Kidney (tissue), 14 donors: ENCODE data around the gene SFT2D1. TPM values are rescaled to one million over a fixed set of nuclear protein-coding genes. Genes with fewer than 3 reads are reported as not detected.

Experiments used
- DNase-seq, 5 donors: peaks; one replicate each; pipeline ENCODE4 v3.0.0-alpha.2; 2013 to 2020
- FAIRE-seq: peaks from 2 replicates; lab custom pipeline; 2012; peaks lifted over from hg19 to GRCh38; lab: Jason Lieb, UNC
- H3K27ac ChIP-seq, 2 donors: one replicate each; pipeline ENCODE4 v1.7.0; 2013; ENCODE audit warnings: low read depth in 2 of 2, low read length in 2 of 2, inconsistent platforms in 1 of 2
- H3K27me3 ChIP-seq: one replicate; pipeline ENCODE4 v1.7.1; 2013; ENCODE audit warnings: low read length, inconsistent platforms; ENCODE audit not compliant: control insufficient read depth, insufficient read depth
- H3K36me3 ChIP-seq, 3 donors: one replicate each; pipeline versions ENCODE4 v1.7.0 to v1.7.1; 2013; ENCODE audit warnings: low read length in 3 of 3, control low read depth in 1 of 3, inconsistent platforms in 1 of 3; ENCODE audit not compliant: insufficient read depth in 3 of 3, control insufficient read depth in 2 of 3
- H3K4me1 ChIP-seq, 3 donors: one replicate each; pipeline versions ENCODE4 v1.7.0 to v1.7.1; 2013; ENCODE audit warnings: low read length in 3 of 3, inconsistent platforms in 1 of 3, low read depth in 1 of 3; ENCODE audit not compliant: control insufficient read depth in 2 of 3, insufficient read depth in 2 of 3
- H3K4me3 ChIP-seq, 3 donors: one replicate each; pipeline versions ENCODE4 v1.7.0 to v1.8.1; 2013; ENCODE audit warnings: low read length in 3 of 3, control low read depth in 1 of 3, inconsistent platforms in 1 of 3
- H3K9ac ChIP-seq, 3 donors: one replicate each; pipeline versions ENCODE4 v1.7.0 to v1.7.1; 2013; ENCODE audit warnings: low read length in 3 of 3, control low read depth in 1 of 3, inconsistent platforms in 1 of 3
- H3K9me3 ChIP-seq, 3 donors: one replicate each; pipeline versions ENCODE4 v1.7.0 to v1.7.1; 2013; ENCODE audit warnings: low read length in 3 of 3, control low read depth in 1 of 3, inconsistent platforms in 1 of 3; ENCODE audit not compliant: control insufficient read depth in 2 of 3, insufficient read depth in 1 of 3
- CTCF ChIP-seq: IDR thresholded peaks from 3 replicates; pipeline ENCODE4 v1.5.1; 2012; ENCODE audit warnings: mild to moderate bottlenecking, moderate library complexity, borderline replicate concordance; ENCODE audit not compliant: insufficient read depth; ENCODE audit errors: extremely low read depth
- intact Hi-C: fragments of 100-400 bp; cut with DNase I; formaldehyde crosslinking; loops from one replicate; pipeline ENCODE4 v1.11.1; 2022
- polyA plus RNA-seq: library from polyadenylated mRNA; stranded (reverse); fragments of 350-450 nt; fragmentation: Illumina TruSeq; extraction: RNeasy Lipid Tissue Mini Kit (QIAGEN cat#74804); gene quantifications from one replicate; pipeline ENCODE4 v1.2.3, GENCODE V29; 2014; ENCODE audit warnings: low read depth, low replicate concordance; ENCODE audit not compliant: insufficient read depth
- total RNA-seq: library from RNA; stranded (reverse); fragmentation: NEBNext Ultra II Directional; extraction: Animal tissue kit (Norgen Biotek cat#: 25700); gene quantifications from one replicate; pipeline ENCODE4 v1.2.1, GENCODE V29; 2021
- donor health status: control.
- donor health status: control.
- donor health status: control.
- donor health status: control.
- donor health status: control.
- donor health status: DM: yes; HTN: yes; CAD: no.
- donor health status: Normal renal cell carcinoma (clear cell type).

Gene SFT2D1
- total and polyA plus RNA-seq, 2 donors from 2014 or later: 48.3 to 73.2 TPM

GRCh38 chr6:166278579-166279392 lies 63.6 kb downstream of the SFT2D1 start:
- TF ChIP-seq CTCF: no peak
- FAIRE-seq (no peak), DNase-seq (no peak)
- Histone ChIP-seq H3K4me1 (no peaks in the 10 kb centered on the region), H3K9ac (no peak overlapping the region), H3K27me3 (peaks cover 2% of the 10 kb centered on the region), H3K9me3 (no peaks in the 10 kb centered on the region), H3K27ac (no peak overlapping the region), H3K36me3 (no peaks in the 10 kb centered on the region), H3K4me3 (no peak overlapping the region)
- intact Hi-C loops: loop anchor here (10.0 kb wide), 1 partner anchor 126 kb away; no protein-coding TSS in a partner anchor

- no peaks in the 10 kb centered on the region for H3K9me3 ChIP-seq
- no peak overlapping the region for H3K27ac ChIP-seq
- intact Hi-C loops: loop anchor here (10.0 kb wide), 1 partner anchor 127 kb away; no protein-coding TSS in a partner anchor
- DNase-seq: no peak
- no peak for FAIRE-seq
- no peak overlapping the region for H3K9ac ChIP-seq
- H3K4me3 ChIP-seq: no peak overlapping the region
- TF ChIP-seq CTCF: no peak
- H3K36me3 ChIP-seq: no peaks in the 10 kb centered on the region
- peaks cover 2% of the 10 kb centered on the region for H3K27me3 ChIP-seq
- H3K4me1 ChIP-seq: no peaks in the 10 kb centered on the region
Measured at GRCh38 chr6:166277892-166278578, 64.3 kb downstream of the SFT2D1 start.

DNA sequence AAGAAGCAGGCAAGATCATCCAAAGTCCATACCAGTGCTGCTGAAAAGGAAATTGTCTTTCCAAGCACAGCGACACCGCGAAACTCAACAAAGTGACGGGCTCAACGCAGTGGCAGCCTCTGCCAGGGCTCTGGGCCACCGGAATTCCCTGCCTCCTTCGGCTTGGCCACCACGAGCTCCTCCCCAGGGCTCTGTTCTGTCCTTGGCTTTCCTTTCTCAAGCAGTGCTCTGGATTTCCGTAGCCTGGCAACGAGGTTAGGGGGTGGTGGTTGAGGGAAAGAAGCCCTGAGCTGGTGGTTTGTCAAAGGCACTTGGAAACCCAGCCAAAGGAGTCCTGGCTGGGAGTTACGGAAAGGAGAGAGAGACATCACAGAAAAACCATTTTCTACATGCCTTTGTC lies 65.3 kb downstream of the SFT2D1 start:
- TF ChIP-seq CTCF: no peak
- Histone ChIP-seq H3K27ac (no peak overlapping the region), H3K9me3 (no peaks in the 10 kb centered on the region), H3K36me3 (no peaks in the 10 kb centered on the region), H3K4me1 (no peaks in the 10 kb centered on the region), H3K9ac (peak overlapping the region in 1 of 3 donors; percentile 16), H3K27me3 (peaks cover 2% of the 10 kb centered on the region), H3K4me3 (no peak overlapping the region)
- intact Hi-C loops: loop anchor here (10.0 kb wide), 1 partner anchor 128 kb away; no protein-coding TSS in a partner anchor
- FAIRE-seq: no peak
- no peak for DNase-seq
